Measurements from ENCODE around the gene LSM2. TPM values are rescaled to one million over a fixed set of nuclear protein-coding genes. Genes with fewer than 3 reads are reported as not detected.

The LSM2 gene
- total RNA-seq, 1 experiment from 2014 or later: 56.3 TPM

DNA sequence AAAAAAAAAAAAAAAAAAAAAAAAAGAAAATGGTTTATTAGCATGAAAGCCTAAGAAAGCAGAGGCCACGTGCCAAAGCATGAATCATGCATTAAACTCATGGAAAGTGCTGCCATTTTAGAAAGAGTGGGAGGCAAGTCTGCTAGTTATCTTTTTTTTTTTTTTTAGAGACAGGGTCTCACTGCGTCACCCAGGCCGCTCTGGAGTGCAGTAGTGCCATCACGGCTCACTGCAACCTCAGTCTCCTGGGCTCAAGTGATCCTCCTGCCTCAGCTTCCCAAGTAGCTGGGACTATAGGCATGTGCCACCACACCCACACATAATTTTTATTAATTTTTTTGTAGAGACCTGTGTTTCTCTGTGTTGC, 34.8 kb downstream of the LSM2 start:
- ChIA-PET CTCF (interaction anchor here (0.6 to 1.5 kb wide), 5 partner anchors 33 to 327 kb away, joined by 3 to 8 read pairs (median 6); partner anchors contain the start of genes HSPA1A, HSPA1L, LY6G5C and MSH5), POLR2A (interaction anchor here (0.7 kb wide), 1 partner anchor 43 kb away, joined by 6 read pairs; no protein-coding TSS in a partner anchor)
- Mint-ChIP-seq H3K4me3 (ENCODE audit: unreplicated experiment) (no peak overlapping the region), H3K27me3 (ENCODE audit: insufficient read depth, unreplicated experiment) (no peaks in the 10 kb centered on the region), H3K27ac (ENCODE audit: unreplicated experiment) (no peak overlapping the region), H3K36me3 (ENCODE audit: insufficient read depth, unreplicated experiment) (peaks cover 9% of the 10 kb centered on the region), H3K4me1 (ENCODE audit: low read depth, unreplicated experiment) (peaks cover 13% of the 10 kb centered on the region), H3K9me3 (ENCODE audit: unreplicated experiment) (no peaks in the 10 kb centered on the region)
- DNase-seq: no peak
- BruUV-seq (replicated peaks): no TSS peak
- H3K9me3 ChIP-seq: no peaks in the 10 kb centered on the region
- H3K4me3 ChIP-seq (ENCODE audit: low read depth, low read length): no peak overlapping the region
- no peaks in the 10 kb centered on the region for H3K36me3 ChIP-seq (ENCODE audit: control insufficient read depth, insufficient read depth, low read length)
- peaks cover 23% of the 10 kb centered on the region for H3K4me1 ChIP-seq
- TF ChIP-seq, protein P1, sequence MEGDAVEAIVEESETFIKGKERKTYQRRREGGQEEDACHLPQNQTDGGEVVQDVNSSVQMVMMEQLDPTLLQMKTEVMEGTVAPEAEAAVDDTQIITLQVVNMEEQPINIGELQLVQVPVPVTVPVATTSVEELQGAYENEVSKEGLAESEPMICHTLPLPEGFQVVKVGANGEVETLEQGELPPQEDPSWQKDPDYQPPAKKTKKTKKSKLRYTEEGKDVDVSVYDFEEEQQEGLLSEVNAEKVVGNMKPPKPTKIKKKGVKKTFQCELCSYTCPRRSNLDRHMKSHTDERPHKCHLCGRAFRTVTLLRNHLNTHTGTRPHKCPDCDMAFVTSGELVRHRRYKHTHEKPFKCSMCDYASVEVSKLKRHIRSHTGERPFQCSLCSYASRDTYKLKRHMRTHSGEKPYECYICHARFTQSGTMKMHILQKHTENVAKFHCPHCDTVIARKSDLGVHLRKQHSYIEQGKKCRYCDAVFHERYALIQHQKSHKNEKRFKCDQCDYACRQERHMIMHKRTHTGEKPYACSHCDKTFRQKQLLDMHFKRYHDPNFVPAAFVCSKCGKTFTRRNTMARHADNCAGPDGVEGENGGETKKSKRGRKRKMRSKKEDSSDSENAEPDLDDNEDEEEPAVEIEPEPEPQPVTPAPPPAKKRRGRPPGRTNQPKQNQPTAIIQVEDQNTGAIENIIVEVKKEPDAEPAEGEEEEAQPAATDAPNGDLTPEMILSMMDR (IDR thresholded peaks at IDR 0.05; ENCODE audit: insufficient read depth in 1 of 2, low read depth in 1 of 2, low read length in 1 of 2, severe bottlenecking in 1 of 2, unreplicated experiment in 1 of 2): no peak
- intact Hi-C loops (cut with micrococcal nuclease; ENCODE audit: unreplicated experiment): loop anchor here (1.0 kb wide), 1 partner anchor 58 kb away; no protein-coding TSS in a partner anchor
- H3K27me3 ChIP-seq (replicated peaks; ENCODE audit: control insufficient read depth, insufficient read depth, low read length): no peaks in the 10 kb centered on the region

DNA sequence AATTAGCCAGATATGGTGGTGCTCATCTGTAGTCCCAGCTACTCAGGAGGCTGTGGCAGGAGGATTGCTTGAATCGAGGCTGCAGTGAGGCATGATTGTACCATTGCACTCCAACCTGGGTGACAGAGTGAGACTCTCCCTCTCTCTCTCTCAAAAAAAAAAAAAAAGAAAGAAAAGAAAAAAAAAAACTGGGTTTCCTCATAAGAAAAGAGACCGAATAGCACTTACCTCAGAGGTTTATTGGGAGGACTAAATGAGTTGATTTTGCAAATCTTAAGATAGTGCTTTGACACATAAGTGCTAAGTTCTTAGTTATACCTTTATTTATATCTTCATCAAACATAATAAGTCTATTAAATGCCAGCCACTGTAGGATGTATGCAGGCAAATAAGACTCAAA, 35.9 kb downstream of the LSM2 start:
- no TSS peak for BruUV-seq (replicated peaks)
- peaks cover 15% of the 10 kb centered on the region for H3K4me1 ChIP-seq
- no peak overlapping the region for H3K4me3 ChIP-seq (ENCODE audit: low read depth, low read length)
- Mint-ChIP-seq H3K4me3 (ENCODE audit: unreplicated experiment) (no peak overlapping the region), H3K9me3 (ENCODE audit: unreplicated experiment) (no peaks in the 10 kb centered on the region), H3K27ac (ENCODE audit: unreplicated experiment) (no peak overlapping the region), H3K36me3 (ENCODE audit: insufficient read depth, unreplicated experiment) (no peaks in the 10 kb centered on the region), H3K4me1 (ENCODE audit: low read depth, unreplicated experiment) (peaks cover 8% of the 10 kb centered on the region), H3K27me3 (ENCODE audit: insufficient read depth, unreplicated experiment) (no peaks in the 10 kb centered on the region)
- DNase-seq: no peak
- TF ChIP-seq, protein P1 (IDR thresholded peaks at IDR 0.05; ENCODE audit: insufficient read depth in 1 of 2, low read depth in 1 of 2, low read length in 1 of 2, severe bottlenecking in 1 of 2, unreplicated experiment in 1 of 2): no peak
- no peaks in the 10 kb centered on the region for H3K9me3 ChIP-seq
- no peaks in the 10 kb centered on the region for H3K36me3 ChIP-seq (ENCODE audit: control insufficient read depth, insufficient read depth, low read length)
- no peaks in the 10 kb centered on the region for H3K27me3 ChIP-seq (replicated peaks; ENCODE audit: control insufficient read depth, insufficient read depth, low read length)
- ChIA-PET POLR2A (interaction anchor here (0.6 to 0.7 kb wide), 2 partner anchors 25 to 30 kb away, joined by 3 to 4 read pairs; no protein-coding TSS in a partner anchor), CTCF (interaction anchor here (1.4 to 2.5 kb wide), 4 partner anchors 32 to 57 kb away, joined by 3 to 32 read pairs (median 17); partner anchors contain the start of genes DDAH2, HSPA1B and MSH5)
- intact Hi-C loops (cut with micrococcal nuclease; ENCODE audit: unreplicated experiment): no loop called here

DNA sequence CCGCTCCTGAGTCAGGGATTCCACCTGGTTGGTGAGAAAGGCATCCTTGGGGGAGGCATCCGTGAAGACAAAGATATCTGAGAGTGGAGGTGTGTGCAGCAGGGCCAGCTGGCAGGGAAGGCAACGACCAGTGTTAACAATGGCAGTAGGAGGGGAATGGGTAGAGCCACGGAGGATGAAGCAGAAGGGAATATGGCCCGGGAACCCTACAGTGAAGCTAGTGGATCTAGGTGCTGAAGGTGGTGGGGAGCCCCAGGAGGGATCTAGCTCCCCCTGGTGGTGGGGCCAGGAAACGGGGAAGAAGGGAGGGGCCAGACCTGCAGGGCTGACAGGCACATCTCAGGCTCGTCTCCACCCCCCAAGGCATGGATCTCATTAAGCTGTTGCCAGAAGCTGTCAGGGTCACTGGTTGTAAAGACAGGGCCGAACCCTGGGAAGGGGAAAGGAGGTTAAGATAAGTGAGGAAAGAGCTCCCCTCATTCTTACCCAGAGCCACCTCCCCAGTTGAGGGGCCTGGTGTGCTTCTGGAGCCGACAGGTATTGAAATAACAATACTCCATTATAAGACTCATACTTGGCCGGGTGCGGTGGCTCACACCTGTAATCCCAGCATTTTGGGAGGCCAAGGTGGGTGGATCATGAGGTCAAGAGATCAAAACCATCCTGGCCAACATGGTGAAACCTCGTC, 36.9 kb downstream of the LSM2 start:
- POLR2A ChIA-PET: interaction anchor here (0.6 to 1.8 kb wide), 4 partner anchors 20 to 40 kb away, joined by 3 to 10 read pairs (median 7); partner anchors contain the start of genes DDAH2 and MSH5
- H3K9me3 ChIP-seq: no peaks in the 10 kb centered on the region
- Mint-ChIP-seq H3K4me3 (ENCODE audit: unreplicated experiment) (no peak overlapping the region), H3K4me1 (ENCODE audit: low read depth, unreplicated experiment) (peaks cover 8% of the 10 kb centered on the region), H3K27ac (ENCODE audit: unreplicated experiment) (no peak overlapping the region), H3K9me3 (ENCODE audit: unreplicated experiment) (no peaks in the 10 kb centered on the region), H3K36me3 (ENCODE audit: insufficient read depth, unreplicated experiment) (no peaks in the 10 kb centered on the region), H3K27me3 (ENCODE audit: insufficient read depth, unreplicated experiment) (no peaks in the 10 kb centered on the region)
- no peaks in the 10 kb centered on the region for H3K36me3 ChIP-seq (ENCODE audit: control insufficient read depth, insufficient read depth, low read length)
- TF ChIP-seq, protein P1 (IDR thresholded peaks at IDR 0.05; ENCODE audit: insufficient read depth in 1 of 2, low read depth in 1 of 2, low read length in 1 of 2, severe bottlenecking in 1 of 2, unreplicated experiment in 1 of 2): peak; percentile 85 to 87
- H3K27me3 ChIP-seq (replicated peaks; ENCODE audit: control insufficient read depth, insufficient read depth, low read length): no peaks in the 10 kb centered on the region
- BruUV-seq (replicated peaks): no TSS peak
- H3K4me1 ChIP-seq: peaks cover 15% of the 10 kb centered on the region
- CTCF ChIA-PET: interaction anchor here (0.5 to 2.5 kb wide), 26 partner anchors 9 to 189 kb away, joined by 3 to 32 read pairs (median 4); partner anchors contain the start of genes ABHD16A, C6orf47, DDAH2 and HSPA1B
- peak; percentile 85 to 89 for DNase-seq
- intact Hi-C loops (cut with micrococcal nuclease; ENCODE audit: unreplicated experiment): loop anchor here (1.0 kb wide), 3 partner anchors 41 to 93 kb away; partner anchors contain the start of gene DDAH2
- H3K4me3 ChIP-seq (ENCODE audit: low read depth, low read length): no peak overlapping the region

Data from Caco-2 (cell line).